ENCODE results near the gene MATR3.

Gene MATR3

DNA sequence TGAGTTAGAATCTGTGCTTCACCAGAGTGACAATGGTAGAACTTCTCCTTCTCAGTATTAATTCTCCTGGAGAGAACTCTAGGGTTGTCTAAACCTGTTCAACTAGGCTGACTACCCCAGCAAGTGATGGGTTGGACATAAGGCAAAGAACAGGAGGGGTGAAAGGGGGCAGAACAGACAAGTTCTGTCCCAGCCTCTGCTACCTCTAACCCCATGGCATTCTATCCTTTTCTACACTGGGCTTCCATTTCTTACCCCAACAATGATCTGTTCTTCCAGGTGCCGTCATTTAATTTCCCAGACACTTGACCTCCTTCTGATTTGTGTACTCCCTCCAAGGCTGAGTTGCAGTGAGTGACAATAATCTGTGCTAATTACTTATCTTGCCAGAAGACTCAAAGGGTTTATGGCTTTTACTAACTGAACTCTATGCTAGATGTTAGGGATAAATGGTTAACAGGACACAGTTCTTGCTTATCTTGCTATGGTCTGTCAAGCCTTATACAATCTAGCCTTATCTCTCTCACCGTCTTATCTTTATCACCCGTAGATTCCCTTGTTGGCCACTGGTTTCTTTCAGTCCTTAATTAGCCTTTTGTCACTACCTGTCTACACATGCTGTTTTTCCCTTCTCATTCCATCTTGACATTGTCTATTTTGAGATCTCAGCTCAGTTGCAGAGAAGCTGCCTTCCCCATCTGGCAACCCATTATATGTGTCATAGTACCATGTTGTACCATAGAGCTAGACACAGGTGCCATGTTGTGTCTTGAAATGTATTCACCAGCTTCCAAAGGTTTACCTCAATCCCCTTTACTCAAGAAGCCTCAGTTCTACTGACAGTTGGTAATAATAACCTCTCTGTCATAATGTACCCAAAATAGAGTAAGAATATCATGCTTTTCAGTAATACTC, 10.0 kb upstream of the MATR3 start:
- DNase-seq (ENCODE audit: low read depth, low spot score): no peak
- TF ChIP-seq SUZ12 (IDR thresholded peaks at IDR 0.05; ENCODE audit: extremely low read depth, insufficient read depth, insufficient read length) (no peak), ZNF274 (IDR thresholded peaks at IDR 0.05; ENCODE audit: low read depth, low read length) (no peak), YY1 (IDR thresholded peaks at IDR 0.05; ENCODE audit: insufficient read depth, insufficient read length) (no peak)

DNA sequence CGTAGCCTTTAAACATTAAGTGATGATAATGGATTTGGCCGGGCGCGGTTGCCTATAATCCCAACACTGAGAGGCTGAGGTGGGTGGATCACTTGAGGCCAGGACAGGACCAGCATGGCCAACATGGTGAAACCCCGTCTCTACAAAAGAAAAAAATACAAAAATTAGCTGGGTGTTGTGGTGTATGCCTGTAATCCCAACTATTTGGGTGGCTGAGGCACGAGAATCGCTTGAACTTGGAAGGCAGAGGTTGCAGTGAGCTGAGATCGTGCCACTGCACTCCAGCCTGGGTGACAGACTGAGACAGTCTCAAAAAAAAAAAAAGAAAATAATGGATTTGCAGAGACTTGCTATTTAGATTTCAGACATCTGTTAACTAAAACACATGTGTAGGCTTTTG, 9.2 kb upstream of the MATR3 start:
- H3K4me3 ChIP-seq (ENCODE audit: insufficient read length, low read depth): no peak overlapping the region
- no peak for TF ChIP-seq YY1 (IDR thresholded peaks at IDR 0.05; ENCODE audit: insufficient read depth, insufficient read length)
- TF ChIP-seq ZNF274 (IDR thresholded peaks at IDR 0.05; ENCODE audit: low read depth, low read length): no peak
- TF ChIP-seq SUZ12 (IDR thresholded peaks at IDR 0.05; ENCODE audit: extremely low read depth, insufficient read depth, insufficient read length): no peak
- H3K36me3 ChIP-seq (ENCODE audit: insufficient read depth, insufficient read length, low read length): peaks cover 69% of the 10 kb centered on the region

More for the DNA sequence above, 10.0 kb upstream of the MATR3 start:
- H3K4me1 ChIP-seq (ENCODE audit: insufficient read depth, insufficient read length): no peaks in the 10 kb centered on the region
- no peaks in the 10 kb centered on the region for H3K27me3 ChIP-seq (ENCODE audit: insufficient read depth, insufficient read length)
- H3K9me3 ChIP-seq (ENCODE audit: insufficient read depth, low read length): no peaks in the 10 kb centered on the region
- H3K36me3 ChIP-seq (ENCODE audit: insufficient read depth, insufficient read length, low read length): peaks cover 77% of the 10 kb centered on the region
- H3K9ac ChIP-seq (ENCODE audit: insufficient read length, low read depth): no peak overlapping the region
- H3K4me3 ChIP-seq (ENCODE audit: insufficient read length, low read depth): no peak overlapping the region

DNA sequence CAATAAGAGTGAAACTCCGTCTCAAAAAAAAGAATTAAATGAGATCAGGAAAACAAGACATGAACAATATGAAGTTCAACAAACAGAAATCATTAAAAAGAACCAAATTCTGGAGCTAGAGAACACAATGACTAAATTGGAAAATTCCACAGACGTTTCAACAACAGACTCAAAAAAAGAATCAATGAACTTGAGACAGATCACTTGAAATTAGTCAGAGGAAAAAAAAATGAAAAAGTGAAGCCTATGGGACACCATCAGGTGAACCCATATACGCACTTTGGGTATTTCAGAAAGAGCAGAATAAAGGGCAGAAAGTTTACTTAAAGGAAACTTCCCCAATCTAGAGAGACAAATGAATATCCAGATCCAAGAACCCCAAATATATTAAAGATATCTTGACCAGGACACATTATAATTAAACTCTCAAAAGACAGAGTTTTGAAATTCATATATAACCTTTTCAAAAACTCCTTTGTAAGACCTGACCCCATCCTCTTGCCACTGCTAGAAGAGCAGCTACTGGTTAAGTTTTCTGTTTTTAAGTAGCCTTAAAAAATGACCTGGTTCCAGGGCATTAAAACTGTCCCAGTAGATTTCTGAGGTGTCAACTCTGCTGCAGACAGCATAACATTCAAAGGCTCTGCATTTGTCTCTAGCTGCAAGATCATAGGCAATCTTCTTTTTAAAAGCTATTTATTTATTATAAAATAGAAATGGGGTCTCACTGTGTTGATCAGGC, 7.7 kb upstream of the MATR3 start:
- no peaks in the 10 kb centered on the region for H3K9me3 ChIP-seq (ENCODE audit: insufficient read depth, low read length)
- no peak for TF ChIP-seq ZNF274 (IDR thresholded peaks at IDR 0.05; ENCODE audit: low read depth, low read length)
- TF ChIP-seq SUZ12 (IDR thresholded peaks at IDR 0.05; ENCODE audit: extremely low read depth, insufficient read depth, insufficient read length): no peak
- TF ChIP-seq YY1 (IDR thresholded peaks at IDR 0.05; ENCODE audit: insufficient read depth, insufficient read length): no peak
- DNase-seq (ENCODE audit: low read depth, low spot score): no peak
- H3K4me1 ChIP-seq (ENCODE audit: insufficient read depth, insufficient read length): no peaks in the 10 kb centered on the region
- peaks cover 60% of the 10 kb centered on the region for H3K36me3 ChIP-seq (ENCODE audit: insufficient read depth, insufficient read length, low read length)
- H3K27me3 ChIP-seq (ENCODE audit: insufficient read depth, insufficient read length): no peaks in the 10 kb centered on the region
- H3K4me3 ChIP-seq (ENCODE audit: insufficient read length, low read depth): no peak overlapping the region
- H3K9ac ChIP-seq (ENCODE audit: insufficient read length, low read depth): no peak overlapping the region

More for the DNA sequence above, 9.2 kb upstream of the MATR3 start:
- Histone ChIP-seq H3K9me3 (ENCODE audit: insufficient read depth, low read length) (no peaks in the 10 kb centered on the region), H3K27me3 (ENCODE audit: insufficient read depth, insufficient read length) (no peaks in the 10 kb centered on the region), H3K4me1 (ENCODE audit: insufficient read depth, insufficient read length) (no peaks in the 10 kb centered on the region), H3K9ac (ENCODE audit: insufficient read length, low read depth) (no peak overlapping the region)
- no peak for DNase-seq (ENCODE audit: low read depth, low spot score)

DNA sequence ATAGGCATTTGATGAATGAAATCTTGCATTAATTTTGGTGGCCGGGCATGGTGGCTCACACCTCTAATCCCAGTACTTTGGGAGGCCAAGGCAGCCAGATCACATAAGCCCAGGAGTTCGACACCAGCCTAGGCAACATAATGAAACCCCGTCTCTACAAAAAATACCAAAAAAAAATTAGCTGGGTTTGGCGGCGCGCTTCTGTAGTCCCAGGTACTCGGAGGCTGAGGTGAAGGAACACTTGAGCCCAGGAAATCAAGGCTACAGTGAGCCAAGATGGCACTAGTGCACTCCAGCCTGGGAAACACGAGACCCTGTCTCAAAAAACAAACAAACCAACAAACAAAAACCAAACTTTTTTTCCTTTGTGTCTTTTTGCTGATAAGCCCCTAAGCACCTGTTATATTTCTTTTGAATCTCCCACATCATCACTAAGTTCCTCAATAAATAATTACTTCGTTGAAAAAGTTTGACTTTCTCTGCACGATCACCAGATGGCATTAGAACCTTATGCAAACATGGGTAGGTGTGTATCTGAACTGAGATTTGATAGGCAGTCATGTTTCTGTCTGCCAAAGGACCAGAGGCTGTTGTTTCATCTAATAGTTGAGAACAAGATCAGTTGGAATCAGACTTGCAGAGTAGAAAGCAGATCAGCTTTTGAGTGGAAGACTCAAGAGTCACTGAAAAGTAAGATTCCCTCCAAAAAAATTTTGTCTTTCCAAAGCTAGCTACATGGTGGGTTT, 5.5 kb upstream of the MATR3 start:
- peaks cover 44% of the 10 kb centered on the region for H3K36me3 ChIP-seq (ENCODE audit: insufficient read depth, insufficient read length, low read length)
- H3K27me3 ChIP-seq (ENCODE audit: insufficient read depth, insufficient read length): no peaks in the 10 kb centered on the region
- H3K9me3 ChIP-seq (ENCODE audit: insufficient read depth, low read length): no peaks in the 10 kb centered on the region
- H3K4me1 ChIP-seq (ENCODE audit: insufficient read depth, insufficient read length): no peaks in the 10 kb centered on the region
- TF ChIP-seq YY1 (IDR thresholded peaks at IDR 0.05; ENCODE audit: insufficient read depth, insufficient read length): no peak
- no peak for TF ChIP-seq ZNF274 (IDR thresholded peaks at IDR 0.05; ENCODE audit: low read depth, low read length)
- no peak for TF ChIP-seq SUZ12 (IDR thresholded peaks at IDR 0.05; ENCODE audit: extremely low read depth, insufficient read depth, insufficient read length)
- no peak overlapping the region for H3K4me3 ChIP-seq (ENCODE audit: insufficient read length, low read depth)
- no peak overlapping the region for H3K9ac ChIP-seq (ENCODE audit: insufficient read length, low read depth)
- DNase-seq (ENCODE audit: low read depth, low spot score): no peak

DNA sequence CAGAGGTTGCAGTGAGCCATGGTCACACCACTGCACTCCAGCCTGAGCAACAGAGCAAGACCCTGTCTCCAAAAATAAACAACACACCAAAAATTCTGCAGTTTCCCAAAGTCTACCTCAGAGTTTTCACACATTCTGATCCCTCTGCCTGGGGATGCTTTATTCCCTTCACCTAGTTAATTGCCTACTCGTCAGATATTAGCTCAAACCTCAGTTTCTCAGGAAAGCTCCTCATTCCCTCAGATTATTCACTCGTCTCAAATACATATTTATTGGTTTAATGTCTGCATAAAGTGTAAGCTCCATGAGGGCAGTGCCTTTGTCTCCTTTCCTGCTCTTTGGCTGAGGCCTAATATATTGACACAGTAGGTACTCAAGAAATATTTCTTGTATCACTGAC, 2.5 kb upstream of the MATR3 start:
- no peak overlapping the region for H3K9ac ChIP-seq (ENCODE audit: insufficient read length, low read depth)
- DNase-seq (ENCODE audit: low read depth, low spot score): no peak
- no peaks in the 10 kb centered on the region for H3K9me3 ChIP-seq (ENCODE audit: insufficient read depth, low read length)
- no peaks in the 10 kb centered on the region for H3K27me3 ChIP-seq (ENCODE audit: insufficient read depth, insufficient read length)
- H3K4me1 ChIP-seq (ENCODE audit: insufficient read depth, insufficient read length): no peaks in the 10 kb centered on the region
- TF ChIP-seq ZNF274 (IDR thresholded peaks at IDR 0.05; ENCODE audit: low read depth, low read length) (no peak), YY1 (IDR thresholded peaks at IDR 0.05; ENCODE audit: insufficient read depth, insufficient read length) (no peak), SUZ12 (IDR thresholded peaks at IDR 0.05; ENCODE audit: extremely low read depth, insufficient read depth, insufficient read length) (no peak)
- H3K4me3 ChIP-seq (ENCODE audit: insufficient read length, low read depth): no peak overlapping the region
- H3K36me3 ChIP-seq (ENCODE audit: insufficient read depth, insufficient read length, low read length): peaks cover 20% of the 10 kb centered on the region

DNA sequence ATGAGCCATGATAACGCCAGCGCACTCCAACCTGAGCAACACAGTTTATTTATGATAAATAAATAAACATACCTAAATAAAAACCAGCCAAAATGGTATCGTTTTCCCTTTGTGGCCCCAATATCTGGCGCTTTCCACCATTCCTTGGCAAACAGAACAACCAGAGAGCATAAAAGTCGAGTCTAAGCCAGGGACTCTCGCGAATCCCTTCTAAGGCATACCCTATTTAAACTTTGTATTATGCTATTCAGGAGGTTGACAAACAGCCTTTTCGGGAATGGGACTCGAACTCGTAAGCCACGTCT, 386 bp upstream of the MATR3 start:
- no peak for DNase-seq (ENCODE audit: low read depth, low spot score)
- Histone ChIP-seq H3K9me3 (ENCODE audit: insufficient read depth, low read length) (no peaks in the 10 kb centered on the region), H3K9ac (ENCODE audit: insufficient read length, low read depth) (peak overlapping the region; percentile 68), H3K4me3 (ENCODE audit: insufficient read length, low read depth) (peak overlapping the region; percentile 84), H3K27me3 (ENCODE audit: insufficient read depth, insufficient read length) (no peaks in the 10 kb centered on the region), H3K4me1 (ENCODE audit: insufficient read depth, insufficient read length) (no peaks in the 10 kb centered on the region), H3K36me3 (ENCODE audit: insufficient read depth, insufficient read length, low read length) (peaks cover 14% of the 10 kb centered on the region)
- no peak for TF ChIP-seq YY1 (IDR thresholded peaks at IDR 0.05; ENCODE audit: insufficient read depth, insufficient read length)
- no peak for TF ChIP-seq SUZ12 (IDR thresholded peaks at IDR 0.05; ENCODE audit: extremely low read depth, insufficient read depth, insufficient read length)
- no peak for TF ChIP-seq ZNF274 (IDR thresholded peaks at IDR 0.05; ENCODE audit: low read depth, low read length)

Data from NT2/D1 (cell line).